HL-60 (cell line): Measurements from ENCODE around the gene VTN.

Experiments
- DNase-seq, 2 experiments: peaks; one replicate each; pipeline ENCODE4 v3.0.0-alpha.2; 2010 to 2020; ENCODE audit warnings: low read depth in 1 of 2, low spot score in 1 of 2
- H3K27ac ChIP-seq: fragments of 250-450 bp; sonication (Bioruptor Pico); replicated peaks from 2 replicates; pipeline ENCODE4 v1.5.1; 2020; ENCODE audit warnings: mild to moderate bottlenecking, moderate library complexity
- H3K27me3 ChIP-seq: fragments of 250-450 bp; sonication (Bioruptor Pico); 2 replicates; pipeline ENCODE4 v1.5.1; 2021; ENCODE audit warnings: mild to moderate bottlenecking, moderate library complexity; ENCODE audit not compliant: insufficient read depth, poor library complexity, severe bottlenecking
- H3K4me3 ChIP-seq: replicated peaks from 2 replicates; pipeline ENCODE4 v1.5.1; 2011; ENCODE audit warnings: mild to moderate bottlenecking, control low read depth, low read length; ENCODE audit not compliant: insufficient read depth
- GABPA ChIP-seq: IDR thresholded peaks from 2 replicates; pipeline ENCODE4 v1.6.1; 2012; ENCODE audit warnings: low read depth
- POLR2AphosphoS5 ChIP-seq: IDR thresholded peaks from 2 replicates; pipeline ENCODE4 v1.6.1; 2012; ENCODE audit warnings: low read depth
- SPI1 ChIP-seq: IDR thresholded peaks from 2 replicates; pipeline ENCODE4 v1.6.1; 2012; ENCODE audit warnings: low read depth, mild to moderate bottlenecking, borderline replicate concordance
- TF ChIP-seq, protein P1 (sequence below): IDR thresholded peaks from 2 replicates; pipeline ENCODE4 v1.6.1; 2012; ENCODE audit warnings: low read depth; ENCODE audit not compliant: insufficient replicate concordance
- TF ChIP-seq, protein P2 (sequence below): IDR thresholded peaks from one replicate; pipeline ENCODE4 v1.5.1; 2011; ENCODE audit warnings: low read length, control low read depth, inconsistent platforms; ENCODE audit not compliant: insufficient read depth

VTN gene

DNA sequence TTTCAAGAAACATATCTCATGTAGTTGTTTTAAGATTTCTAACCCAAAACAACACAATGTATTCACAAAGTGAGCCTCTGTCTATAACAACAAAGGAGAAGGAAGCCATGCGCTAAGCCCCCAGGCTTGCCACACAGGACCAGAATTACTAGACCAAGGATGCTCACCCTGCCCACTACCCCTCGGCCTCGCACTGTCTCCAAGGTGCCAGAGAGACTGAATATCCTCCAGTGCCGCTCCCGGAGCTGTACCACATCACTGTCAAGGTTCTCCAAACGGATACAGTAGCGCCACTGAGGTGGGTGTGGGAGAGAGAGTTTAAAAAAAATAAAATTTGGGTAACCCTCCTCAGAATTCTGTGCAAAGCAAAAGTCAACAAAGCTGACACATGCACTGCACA lies 19.8 kb downstream of the VTN start:
- H3K27ac ChIP-seq, result no peak overlapping the region
- DNase-seq, result no peak
- TF ChIP-seq, protein P1, sequence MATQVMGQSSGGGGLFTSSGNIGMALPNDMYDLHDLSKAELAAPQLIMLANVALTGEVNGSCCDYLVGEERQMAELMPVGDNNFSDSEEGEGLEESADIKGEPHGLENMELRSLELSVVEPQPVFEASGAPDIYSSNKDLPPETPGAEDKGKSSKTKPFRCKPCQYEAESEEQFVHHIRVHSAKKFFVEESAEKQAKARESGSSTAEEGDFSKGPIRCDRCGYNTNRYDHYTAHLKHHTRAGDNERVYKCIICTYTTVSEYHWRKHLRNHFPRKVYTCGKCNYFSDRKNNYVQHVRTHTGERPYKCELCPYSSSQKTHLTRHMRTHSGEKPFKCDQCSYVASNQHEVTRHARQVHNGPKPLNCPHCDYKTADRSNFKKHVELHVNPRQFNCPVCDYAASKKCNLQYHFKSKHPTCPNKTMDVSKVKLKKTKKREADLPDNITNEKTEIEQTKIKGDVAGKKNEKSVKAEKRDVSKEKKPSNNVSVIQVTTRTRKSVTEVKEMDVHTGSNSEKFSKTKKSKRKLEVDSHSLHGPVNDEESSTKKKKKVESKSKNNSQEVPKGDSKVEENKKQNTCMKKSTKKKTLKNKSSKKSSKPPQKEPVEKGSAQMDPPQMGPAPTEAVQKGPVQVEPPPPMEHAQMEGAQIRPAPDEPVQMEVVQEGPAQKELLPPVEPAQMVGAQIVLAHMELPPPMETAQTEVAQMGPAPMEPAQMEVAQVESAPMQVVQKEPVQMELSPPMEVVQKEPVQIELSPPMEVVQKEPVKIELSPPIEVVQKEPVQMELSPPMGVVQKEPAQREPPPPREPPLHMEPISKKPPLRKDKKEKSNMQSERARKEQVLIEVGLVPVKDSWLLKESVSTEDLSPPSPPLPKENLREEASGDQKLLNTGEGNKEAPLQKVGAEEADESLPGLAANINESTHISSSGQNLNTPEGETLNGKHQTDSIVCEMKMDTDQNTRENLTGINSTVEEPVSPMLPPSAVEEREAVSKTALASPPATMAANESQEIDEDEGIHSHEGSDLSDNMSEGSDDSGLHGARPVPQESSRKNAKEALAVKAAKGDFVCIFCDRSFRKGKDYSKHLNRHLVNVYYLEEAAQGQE, result no peak
- TF ChIP-seq GABPA (no peak), SPI1 (no peak), POLR2AphosphoS5 (no peak)
- TF ChIP-seq, protein P2, sequence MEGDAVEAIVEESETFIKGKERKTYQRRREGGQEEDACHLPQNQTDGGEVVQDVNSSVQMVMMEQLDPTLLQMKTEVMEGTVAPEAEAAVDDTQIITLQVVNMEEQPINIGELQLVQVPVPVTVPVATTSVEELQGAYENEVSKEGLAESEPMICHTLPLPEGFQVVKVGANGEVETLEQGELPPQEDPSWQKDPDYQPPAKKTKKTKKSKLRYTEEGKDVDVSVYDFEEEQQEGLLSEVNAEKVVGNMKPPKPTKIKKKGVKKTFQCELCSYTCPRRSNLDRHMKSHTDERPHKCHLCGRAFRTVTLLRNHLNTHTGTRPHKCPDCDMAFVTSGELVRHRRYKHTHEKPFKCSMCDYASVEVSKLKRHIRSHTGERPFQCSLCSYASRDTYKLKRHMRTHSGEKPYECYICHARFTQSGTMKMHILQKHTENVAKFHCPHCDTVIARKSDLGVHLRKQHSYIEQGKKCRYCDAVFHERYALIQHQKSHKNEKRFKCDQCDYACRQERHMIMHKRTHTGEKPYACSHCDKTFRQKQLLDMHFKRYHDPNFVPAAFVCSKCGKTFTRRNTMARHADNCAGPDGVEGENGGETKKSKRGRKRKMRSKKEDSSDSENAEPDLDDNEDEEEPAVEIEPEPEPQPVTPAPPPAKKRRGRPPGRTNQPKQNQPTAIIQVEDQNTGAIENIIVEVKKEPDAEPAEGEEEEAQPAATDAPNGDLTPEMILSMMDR, result no peak
- no peaks in the 10 kb centered on the region for H3K27me3 ChIP-seq
- H3K4me3 ChIP-seq, result no peak overlapping the region

DNA sequence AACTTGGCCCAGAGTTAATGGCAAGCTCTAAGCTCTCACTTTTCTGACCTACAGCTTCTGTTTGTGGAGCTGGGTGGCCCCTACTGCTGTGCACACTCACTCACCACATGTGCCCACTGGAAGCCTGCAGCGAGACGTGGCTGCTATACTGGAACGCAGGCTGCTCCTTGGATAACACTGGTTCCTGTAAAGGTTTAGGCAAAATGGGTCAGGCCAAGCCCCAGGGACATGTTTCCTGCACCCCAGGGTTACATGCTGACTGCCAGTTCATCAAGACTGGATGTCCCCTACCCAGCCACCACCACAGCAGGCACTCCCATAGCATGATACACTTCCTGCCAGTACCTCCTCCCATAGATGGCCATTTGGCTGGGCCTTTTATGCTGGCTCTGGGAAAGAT lies 21.1 kb downstream of the VTN start:
- Histone ChIP-seq H3K27me3 (no peaks in the 10 kb centered on the region), H3K27ac (no peak overlapping the region), H3K4me3 (no peak overlapping the region)
- TF ChIP-seq POLR2AphosphoS5 (no peak), SPI1 (no peak), GABPA (no peak)
- TF ChIP-seq, protein P2, result no peak
- TF ChIP-seq, protein P1, result no peak
- no peak for DNase-seq

DNA sequence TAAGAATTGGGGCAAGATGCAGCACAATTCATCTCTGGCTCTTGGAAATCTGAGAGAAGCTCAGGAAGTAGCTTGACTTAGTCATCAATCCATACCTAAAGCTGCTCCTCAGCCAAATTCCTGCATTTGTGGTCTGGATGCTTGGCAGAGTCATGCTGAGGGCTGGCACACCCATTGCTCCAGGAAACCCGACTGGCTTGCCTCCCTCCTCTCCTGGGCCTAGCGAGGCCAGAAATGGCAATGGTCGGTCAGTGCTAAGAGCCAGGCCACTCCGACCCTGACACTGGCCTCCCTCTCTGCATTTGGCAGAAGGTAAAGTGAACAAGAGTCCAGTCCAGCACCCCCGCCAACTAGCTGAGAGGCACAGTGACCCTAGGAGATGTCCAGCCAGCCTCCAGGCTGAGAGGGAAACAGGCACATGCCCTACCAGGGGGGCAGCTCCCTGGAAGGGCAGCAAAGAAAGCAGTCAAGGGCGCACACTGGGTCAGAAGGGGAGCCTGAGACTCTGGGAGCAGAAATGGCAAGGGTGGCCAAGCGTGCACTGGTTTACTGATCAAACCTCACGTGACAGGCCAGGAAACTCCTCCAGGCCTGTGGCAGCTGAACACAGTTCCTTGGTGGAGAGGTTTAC lies 22.7 kb downstream of the VTN start:
- DNase-seq, result no peak
- H3K27ac ChIP-seq, result no peak overlapping the region
- TF ChIP-seq GABPA (no peak), SPI1 (no peak)
- TF ChIP-seq, protein P1, result no peak

GRCh38 chr17:28346746-28347246 lies 23.3 kb downstream of the VTN start:
- no peak overlapping the region for H3K27ac ChIP-seq
- H3K27me3 ChIP-seq, result no peaks in the 10 kb centered on the region
- no peak for DNase-seq
- TF ChIP-seq, protein P1, result no peak
- TF ChIP-seq SPI1 (no peak), POLR2AphosphoS5 (no peak), GABPA (no peak)
- TF ChIP-seq, protein P2, result no peak
- H3K4me3 ChIP-seq, result no peak overlapping the region

More for the DNA sequence above, 22.7 kb downstream of the VTN start:
- Histone ChIP-seq H3K4me3 (no peak overlapping the region), H3K27me3 (no peaks in the 10 kb centered on the region)
